Measurements from ENCODE around the gene WFIKKN2. TPM values are rescaled to one million over a fixed set of nuclear protein-coding genes. Genes with fewer than 3 reads are reported as not detected.

WFIKKN2 gene
- polyA plus RNA-seq, 1 of the 3 experiments (the other 2 are of a cell fraction) = not detected

DNA sequence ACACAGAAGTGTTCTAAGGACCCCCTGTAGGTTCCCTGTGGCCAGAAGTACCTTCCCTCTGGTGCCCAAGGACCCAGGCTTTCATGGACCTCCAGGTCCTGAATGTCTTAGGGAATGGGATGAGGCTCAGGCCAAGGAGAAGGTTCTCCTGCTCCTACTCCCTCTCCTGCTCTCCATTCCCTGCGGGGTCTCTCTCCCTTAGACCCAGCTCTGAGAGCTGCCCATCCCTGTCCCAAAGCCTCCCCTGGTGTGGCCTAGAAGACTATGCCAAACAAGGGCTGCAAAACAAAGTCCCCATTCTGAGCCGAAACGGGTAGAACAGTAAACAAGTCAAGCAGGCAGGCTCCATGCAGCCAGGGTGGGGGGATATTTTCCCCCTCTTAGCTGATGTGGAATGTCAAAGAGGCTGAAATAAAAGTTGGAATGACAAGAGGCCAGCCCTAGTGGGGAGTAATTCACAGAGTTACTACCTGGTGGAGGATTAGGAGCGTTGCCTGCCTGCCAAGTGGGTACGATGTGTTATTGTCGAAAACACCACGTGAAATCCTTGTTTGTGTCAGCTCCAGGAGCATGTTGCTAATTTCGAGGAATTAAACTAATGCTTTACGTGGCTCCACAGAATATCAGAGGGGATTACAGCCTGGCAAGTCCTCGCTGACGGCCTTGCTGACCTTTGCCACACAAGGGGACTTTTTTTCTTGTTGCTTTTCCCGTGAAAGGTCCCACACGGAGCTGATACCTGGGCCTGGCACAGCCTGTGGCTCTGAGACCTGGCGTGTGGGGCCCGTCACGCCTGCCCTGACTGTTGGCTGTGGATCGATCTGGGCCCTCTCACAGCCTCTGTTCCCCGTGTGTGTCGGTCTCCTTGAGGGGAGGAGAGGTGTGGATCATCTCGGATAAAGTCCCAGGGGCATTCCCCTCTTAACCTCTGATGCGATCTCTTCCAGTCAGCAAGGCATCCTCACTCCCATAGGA lies 2.9 kb downstream of the WFIKKN2 start:
- POLR2A ChIA-PET = no interaction called here
- H2AFZ ChIP-seq (ENCODE audit: low read depth) = no peak overlapping the region
- no peak overlapping the region for H3K4me2 ChIP-seq
- H3K4me1 ChIP-seq (ENCODE audit: control insufficient read depth in 1 of 2, insufficient read depth in 2 of 2, low read depth in 1 of 2, low read length in 1 of 2) = peaks cover 0 to 11% of the 10 kb centered on the region in 2 experiments; a peak in 1 of 4 replicates
- no peaks in the 10 kb centered on the region for H3F3A ChIP-seq (replicated peaks; ENCODE audit: insufficient read depth)
- CTCF ChIA-PET = interaction anchor here (0.9 to 26.2 kb wide), 12 partner anchors 8 to 355 kb away, joined by 3 to 520 read pairs (median 6); no protein-coding TSS in a partner anchor
- H4K20me1 ChIP-seq (ENCODE audit: insufficient read depth) = no peaks in the 10 kb centered on the region
- no peaks in the 10 kb centered on the region; the same call in 1 of the 2 replicates for H3K27me3 ChIP-seq (ENCODE audit: insufficient read depth)
- TF ChIP-seq NFIC (IDR thresholded peaks at IDR 0.05; ENCODE audit: borderline replicate concordance) (no peak), SMC3 (IDR thresholded peaks at IDR 0.05; ENCODE audit: low read depth, low read length) (no peak), EZH2phosphoT487 (IDR thresholded peaks at IDR 0.05; ENCODE audit: borderline replicate concordance, low read depth) (no peak), GABPA (IDR thresholded peaks at IDR 0.05; ENCODE audit: low read depth) (no peak), REST (IDR thresholded peaks at IDR 0.05; ENCODE audit: low read depth, low read length) (no peak), RFX5 (IDR thresholded peaks at IDR 0.05; ENCODE audit: low read length) (no peak), CHD2 (IDR thresholded peaks at IDR 0.05; ENCODE audit: low read length, partially characterized antibody) (no peak), RAD21 (IDR thresholded peaks at IDR 0.05; ENCODE audit: low read length) (no peak), TEAD4 (IDR thresholded peaks at IDR 0.05; ENCODE audit: borderline replicate concordance, insufficient read depth) (no peak), ELF1 (IDR thresholded peaks at IDR 0.05) (no peak), TCF12 (IDR thresholded peaks at IDR 0.05) (no peak), RXRA (IDR thresholded peaks at IDR 0.05; ENCODE audit: borderline replicate concordance, low read depth) (no peak), EP300 (IDR thresholded peaks at IDR 0.05; ENCODE audit: borderline replicate concordance in 1 of 2, low read depth in 1 of 2, low read length in 1 of 2) (no peak), ZBTB33 (IDR thresholded peaks at IDR 0.05; ENCODE audit: borderline replicate concordance, low read depth) (no peak), JUND (IDR thresholded peaks at IDR 0.05) (no peak)
- TF ChIP-seq, protein P1, sequence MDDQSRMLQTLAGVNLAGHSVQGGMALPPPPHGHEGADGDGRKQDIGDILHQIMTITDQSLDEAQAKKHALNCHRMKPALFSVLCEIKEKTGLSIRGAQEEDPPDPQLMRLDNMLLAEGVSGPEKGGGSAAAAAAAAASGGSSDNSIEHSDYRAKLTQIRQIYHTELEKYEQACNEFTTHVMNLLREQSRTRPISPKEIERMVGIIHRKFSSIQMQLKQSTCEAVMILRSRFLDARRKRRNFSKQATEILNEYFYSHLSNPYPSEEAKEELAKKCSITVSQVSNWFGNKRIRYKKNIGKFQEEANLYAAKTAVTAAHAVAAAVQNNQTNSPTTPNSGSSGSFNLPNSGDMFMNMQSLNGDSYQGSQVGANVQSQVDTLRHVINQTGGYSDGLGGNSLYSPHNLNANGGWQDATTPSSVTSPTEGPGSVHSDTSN (IDR thresholded peaks at IDR 0.05) = no peak
- TF ChIP-seq, protein P2, sequence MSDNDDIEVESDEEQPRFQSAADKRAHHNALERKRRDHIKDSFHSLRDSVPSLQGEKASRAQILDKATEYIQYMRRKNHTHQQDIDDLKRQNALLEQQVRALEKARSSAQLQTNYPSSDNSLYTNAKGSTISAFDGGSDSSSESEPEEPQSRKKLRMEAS (IDR thresholded peaks at IDR 0.05; ENCODE audit: low read depth) = no peak
- TF ChIP-seq, protein P3, sequence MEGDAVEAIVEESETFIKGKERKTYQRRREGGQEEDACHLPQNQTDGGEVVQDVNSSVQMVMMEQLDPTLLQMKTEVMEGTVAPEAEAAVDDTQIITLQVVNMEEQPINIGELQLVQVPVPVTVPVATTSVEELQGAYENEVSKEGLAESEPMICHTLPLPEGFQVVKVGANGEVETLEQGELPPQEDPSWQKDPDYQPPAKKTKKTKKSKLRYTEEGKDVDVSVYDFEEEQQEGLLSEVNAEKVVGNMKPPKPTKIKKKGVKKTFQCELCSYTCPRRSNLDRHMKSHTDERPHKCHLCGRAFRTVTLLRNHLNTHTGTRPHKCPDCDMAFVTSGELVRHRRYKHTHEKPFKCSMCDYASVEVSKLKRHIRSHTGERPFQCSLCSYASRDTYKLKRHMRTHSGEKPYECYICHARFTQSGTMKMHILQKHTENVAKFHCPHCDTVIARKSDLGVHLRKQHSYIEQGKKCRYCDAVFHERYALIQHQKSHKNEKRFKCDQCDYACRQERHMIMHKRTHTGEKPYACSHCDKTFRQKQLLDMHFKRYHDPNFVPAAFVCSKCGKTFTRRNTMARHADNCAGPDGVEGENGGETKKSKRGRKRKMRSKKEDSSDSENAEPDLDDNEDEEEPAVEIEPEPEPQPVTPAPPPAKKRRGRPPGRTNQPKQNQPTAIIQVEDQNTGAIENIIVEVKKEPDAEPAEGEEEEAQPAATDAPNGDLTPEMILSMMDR (IDR thresholded peaks at IDR 0.05) = no peak
- H3K27ac ChIP-seq (ENCODE audit: low read depth in 2 of 2, low read length in 1 of 2) = no peak overlapping the region
- H3K9me3 ChIP-seq = no peaks in the 10 kb centered on the region
- H3K9me2 ChIP-seq = no peaks in the 10 kb centered on the region
- H3K79me2 ChIP-seq (ENCODE audit: insufficient read depth) = no peaks in the 10 kb centered on the region
- no peak for DNase-seq
- 75% methylated on average over 21 of the region's 21 CpGs for WGBS (ENCODE audit: low lambda C conversion rate)
- no peak overlapping the region for H3K4me3 ChIP-seq (ENCODE audit: low read depth in 2 of 2, low read length in 1 of 2)
- no peaks in the 10 kb centered on the region for H3K36me3 ChIP-seq (replicated peaks in 1 of 2; ENCODE audit: control insufficient read depth in 1 of 2, insufficient read depth in 2 of 2, low read length in 1 of 2)
- no peak overlapping the region for H3K9ac ChIP-seq
